Inflammatory macrophage (primary cell): Measurements from ENCODE around the gene GPR62.
A peak's percentile ranks its signal among the peaks of the same experiment; 100 is the strongest.

Experiments used
- DNase-seq, 2 donors: peaks; one replicate each; pipeline ENCODE4 v3.0.0-alpha.2; 2020 to 2022

GPR62 gene

DNA sequence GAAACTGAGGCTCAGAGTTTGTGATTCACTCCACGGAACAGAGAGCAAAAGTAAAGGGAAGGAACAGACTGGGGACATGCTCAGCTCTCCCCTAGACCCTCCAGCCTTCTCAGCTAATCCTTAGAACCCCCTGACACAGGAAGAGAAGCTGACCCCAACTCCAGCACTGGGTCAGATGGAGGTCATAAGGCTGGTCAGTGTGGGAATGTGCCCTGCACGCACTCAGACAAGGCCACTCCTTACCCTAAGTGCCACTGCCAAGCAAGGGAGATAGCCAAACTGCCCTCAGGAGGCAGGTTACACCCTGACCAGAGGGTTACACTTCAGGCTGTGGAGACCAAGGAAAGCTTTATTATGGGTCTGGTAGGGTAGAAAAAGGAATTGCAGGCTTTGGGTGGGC lies 39.3 kb downstream of the GPR62 start:
- DNase-seq, result no peak

DNA sequence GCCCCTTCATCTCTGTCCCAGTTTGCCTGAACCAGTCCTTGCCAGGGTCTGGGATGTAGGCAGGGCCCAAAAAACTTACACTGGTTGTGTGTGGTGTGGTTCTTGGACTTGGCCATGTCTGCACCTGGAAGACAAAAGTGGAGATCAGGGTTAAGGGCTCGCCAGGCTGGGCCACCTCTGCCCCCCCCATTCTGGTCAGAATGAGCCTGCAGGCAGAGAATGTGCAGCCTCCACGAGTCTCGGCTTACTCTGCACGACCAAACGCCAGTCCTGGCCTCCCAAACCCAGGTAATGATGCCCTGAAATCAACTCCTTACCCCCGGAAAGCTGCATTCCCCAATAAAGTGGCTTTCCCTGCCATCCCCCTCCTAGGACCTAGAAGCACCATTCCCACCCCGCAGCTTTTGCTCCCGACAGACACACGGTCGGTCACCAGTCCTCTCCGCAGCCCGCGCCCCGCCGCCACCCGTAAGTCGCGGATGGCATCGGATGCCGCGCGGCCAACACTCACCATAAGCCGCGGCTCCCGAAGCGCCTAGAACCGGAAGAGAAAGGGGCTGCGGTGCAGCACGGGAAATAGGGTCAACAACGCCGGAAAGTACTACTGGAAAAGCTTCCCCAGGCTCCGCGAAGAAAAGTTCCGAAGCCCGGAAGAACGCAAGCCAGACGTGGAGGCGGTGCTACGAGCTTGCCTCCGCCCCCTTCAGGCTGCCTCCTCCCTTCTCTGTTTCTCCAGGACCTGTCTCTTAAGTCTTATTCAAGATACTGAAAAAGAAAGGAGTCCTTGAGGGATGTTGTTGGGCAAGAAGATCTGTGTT lies 40.4 kb downstream of the GPR62 start, which contains the start of gene RPL29:
Gene RPL29, minus strand, starts transcription at position 550 of the 818 bp plus-strand sequence. Its CDS starts 434 bp downstream, at position 116.
- DNase-seq, result peak; percentile 96 to 97

DNA sequence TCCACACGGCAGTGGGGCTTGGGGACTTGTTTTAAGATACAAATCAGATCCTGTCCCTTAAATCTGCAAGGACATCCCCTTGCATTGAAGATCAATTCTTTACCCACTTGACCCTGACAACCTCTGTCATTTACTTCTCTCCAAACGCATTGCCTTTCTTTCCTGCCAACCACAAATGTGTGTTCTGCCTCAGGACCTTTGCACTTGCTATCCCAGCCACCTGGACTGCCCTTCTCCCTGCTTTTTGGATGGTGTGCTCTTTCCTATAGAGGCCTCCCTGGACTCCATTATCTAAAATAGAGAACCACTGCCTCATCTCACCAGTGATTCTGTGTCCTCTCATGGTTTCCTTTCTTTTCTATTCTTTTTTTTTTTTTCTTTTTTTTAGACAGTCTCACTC lies 42.0 kb downstream of the GPR62 start:
- no peak for DNase-seq

DNA sequence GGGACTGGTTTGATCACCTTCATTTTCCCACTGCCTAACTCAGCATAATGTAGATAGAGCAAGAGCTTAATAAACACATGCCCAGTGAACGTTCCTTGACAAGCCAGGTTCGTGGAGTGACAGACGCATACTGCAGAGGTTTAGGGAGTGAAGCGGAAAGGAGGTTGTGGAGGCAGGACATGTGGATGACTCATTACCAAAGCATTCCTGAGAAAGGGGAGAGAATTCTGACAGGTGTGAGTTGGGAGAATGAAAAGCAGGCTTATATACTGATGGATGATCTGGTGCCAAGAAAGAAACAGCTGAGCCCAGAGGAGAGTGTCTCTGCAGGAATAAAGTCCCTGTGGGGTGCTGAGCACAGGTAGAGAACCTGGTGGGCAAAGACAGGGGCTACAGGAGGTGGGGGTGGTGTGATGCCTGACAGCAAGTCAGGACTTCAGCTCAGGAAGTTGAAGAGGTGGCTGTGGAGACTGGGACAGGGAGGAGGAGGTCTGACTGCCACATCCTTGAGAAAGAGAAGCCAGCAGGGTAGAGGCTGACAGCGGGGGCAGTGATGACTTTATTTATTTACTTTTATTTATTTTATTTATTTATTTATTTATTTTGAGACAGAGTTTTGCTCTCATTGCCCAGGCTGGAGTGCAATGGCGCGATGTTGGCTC lies 42.9 kb downstream of the GPR62 start:
- no peak for DNase-seq

DNA sequence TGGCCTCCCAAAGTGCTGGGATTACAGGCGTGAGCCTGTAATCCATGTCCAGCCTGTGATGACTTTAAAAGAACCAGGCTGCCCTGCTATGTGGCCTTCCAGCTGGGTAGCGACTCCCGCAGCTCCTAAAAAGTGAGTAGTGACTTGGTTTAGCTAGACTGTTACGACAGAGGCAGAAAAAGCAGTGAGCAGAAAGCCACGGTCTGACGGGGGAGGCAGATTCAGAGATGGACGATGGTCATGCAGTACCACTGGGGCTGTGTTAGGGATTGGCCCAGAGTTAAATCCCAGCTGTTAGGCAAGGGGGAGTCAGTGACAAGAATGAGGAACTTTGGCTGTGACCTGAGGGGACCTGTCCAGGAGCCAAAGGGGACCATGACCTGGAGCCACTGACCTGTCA lies 43.6 kb downstream of the GPR62 start:
- DNase-seq, result no peak

DNA sequence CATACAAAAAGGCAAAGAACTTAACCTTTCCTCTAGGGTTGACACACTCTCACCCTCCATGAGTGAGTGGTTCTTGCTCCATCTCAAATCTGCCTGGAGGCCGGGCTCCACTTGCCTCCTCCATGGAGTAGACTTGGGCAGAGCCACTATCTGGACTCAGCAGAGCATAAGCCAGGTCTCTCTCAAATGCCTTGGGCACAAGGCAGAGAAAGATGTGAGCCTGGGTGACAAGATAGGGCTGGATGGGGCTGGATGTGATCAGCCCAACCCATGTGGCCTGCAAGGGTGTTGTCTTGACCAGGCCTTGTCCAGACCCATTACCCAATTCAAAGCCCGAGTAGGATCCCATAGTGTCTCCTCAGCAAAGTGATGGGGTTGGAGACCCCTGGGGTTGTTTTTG lies 44.7 kb downstream of the GPR62 start:
- DNase-seq, result no peak

DNA sequence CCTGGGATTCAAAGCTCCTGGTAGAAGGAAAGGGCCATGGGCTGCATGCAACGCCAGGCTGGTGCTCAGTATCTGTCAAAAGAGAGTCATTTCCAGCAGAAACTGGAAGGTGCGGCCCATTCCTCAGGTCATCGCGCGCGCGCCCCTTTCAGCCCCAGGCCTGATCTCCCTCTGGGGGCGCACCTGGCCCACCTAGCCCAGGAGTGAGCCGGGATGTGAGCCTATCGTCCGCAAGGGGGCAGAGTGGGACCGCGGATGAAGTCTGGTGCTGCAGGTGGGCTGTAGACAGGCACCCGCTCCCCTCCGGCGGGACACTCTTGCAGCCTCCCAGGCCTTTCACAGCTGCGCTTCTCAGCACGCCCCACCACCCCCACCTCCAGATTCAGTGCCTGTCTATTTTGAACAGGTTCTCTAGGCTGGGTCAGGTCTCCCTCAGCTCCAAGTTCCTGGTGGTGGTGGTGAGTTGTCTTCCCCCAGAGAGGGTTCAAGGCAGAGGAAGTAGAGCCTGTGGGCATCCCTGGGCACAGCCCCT lies 46.3 kb downstream of the GPR62 start:
- peak; percentile 40 to 54 for DNase-seq

DNA sequence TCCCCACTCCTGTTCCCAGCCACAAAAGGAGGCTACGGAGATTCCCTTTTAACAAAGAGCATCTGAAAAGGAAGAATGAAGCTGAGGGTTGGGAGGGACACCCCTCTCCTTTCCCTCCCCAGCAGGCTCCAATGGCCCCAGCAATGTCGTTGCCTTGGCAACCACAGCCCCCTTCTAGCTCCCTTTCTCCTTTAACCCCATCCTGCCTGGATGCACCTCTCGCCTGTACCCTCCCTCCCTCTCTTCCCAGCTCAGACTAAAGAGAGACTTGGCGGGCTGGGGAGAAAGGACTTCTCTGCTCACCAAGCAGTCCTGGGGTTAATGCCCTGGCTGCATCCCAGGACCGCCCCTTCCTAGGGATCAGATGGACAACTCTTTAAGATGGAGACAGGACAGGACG lies 47.6 kb downstream of the GPR62 start:
- DNase-seq, result no peak

DNA sequence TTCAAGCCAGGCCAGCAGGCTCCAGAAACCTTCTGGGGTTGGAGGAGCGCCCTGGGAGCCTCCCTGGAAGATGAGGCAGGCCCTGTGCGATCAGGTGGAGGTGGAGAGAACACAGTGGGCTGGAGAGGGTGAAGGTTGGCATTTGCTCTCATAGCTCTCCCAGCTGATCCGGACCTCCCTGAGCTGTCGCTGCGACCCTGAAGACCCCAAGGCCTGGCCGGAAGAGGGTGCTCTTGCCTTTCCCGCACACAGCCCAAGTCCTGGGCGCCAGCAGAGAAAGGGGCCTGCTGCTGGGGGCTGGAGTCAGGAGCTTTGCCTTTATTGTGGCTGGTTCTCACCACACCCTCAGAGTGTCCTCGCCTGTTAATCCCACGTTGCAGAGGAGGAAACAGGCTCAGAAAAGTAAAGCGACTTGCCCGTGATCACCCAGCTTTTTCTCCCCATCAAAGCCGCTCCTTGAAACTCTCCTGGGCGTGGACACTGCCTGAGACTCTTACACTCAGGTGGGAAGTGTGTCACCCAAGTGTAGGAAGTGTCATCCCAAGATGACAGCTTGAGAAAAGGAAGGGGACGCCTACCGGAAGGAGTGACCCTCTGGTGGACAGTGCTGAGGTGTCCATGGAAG lies 49.1 kb downstream of the GPR62 start:
- no peak for DNase-seq

DNA sequence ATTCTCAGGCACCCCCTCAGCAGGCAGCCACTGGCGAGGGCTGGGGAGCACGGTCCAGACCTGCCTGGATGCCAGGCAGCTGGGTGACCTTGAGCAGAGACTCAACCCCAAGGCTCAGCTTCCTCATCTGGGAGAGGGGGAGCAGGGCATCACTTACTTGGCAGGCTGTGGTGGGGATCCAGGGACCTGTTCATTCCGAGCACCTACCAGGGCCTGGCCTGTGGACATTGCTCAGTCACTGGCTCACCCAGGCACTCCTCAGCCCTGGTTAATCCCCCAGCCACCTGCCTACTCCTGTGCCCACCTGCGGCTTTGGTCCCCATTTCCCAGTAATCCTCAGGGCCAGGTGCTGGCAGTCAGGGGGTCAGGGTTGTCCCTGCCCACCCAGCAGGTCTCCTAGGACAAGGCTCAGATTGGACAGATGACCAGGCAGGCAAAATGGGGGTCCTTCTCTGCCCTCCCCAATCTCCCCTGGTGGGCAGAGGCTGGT lies 49.8 kb downstream of the GPR62 start:
- no peak for DNase-seq

DNA sequence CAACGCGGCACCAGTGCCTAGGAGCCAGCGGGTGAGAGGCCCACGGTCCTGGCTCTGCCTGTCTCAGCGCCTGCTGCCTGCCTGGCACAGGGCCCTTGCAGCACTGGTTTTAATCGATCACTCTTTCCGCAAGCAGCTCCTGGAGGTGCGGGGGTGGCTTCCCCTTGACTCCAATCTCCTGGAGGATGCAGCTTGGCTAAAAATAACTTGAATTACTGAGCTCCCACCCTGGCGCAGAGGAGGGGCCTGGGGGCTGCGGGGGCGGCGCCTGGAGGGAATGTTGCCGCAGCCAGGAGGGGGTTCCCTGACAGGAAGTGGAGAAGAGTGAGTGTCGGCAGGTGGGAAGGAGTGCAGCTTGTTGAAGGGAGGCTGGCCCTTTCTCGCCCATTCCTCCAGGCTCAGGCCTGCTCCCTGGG lies 50.4 kb downstream of the GPR62 start:
- DNase-seq, result peak in 1 of 2 donors; percentile 15

DNA sequence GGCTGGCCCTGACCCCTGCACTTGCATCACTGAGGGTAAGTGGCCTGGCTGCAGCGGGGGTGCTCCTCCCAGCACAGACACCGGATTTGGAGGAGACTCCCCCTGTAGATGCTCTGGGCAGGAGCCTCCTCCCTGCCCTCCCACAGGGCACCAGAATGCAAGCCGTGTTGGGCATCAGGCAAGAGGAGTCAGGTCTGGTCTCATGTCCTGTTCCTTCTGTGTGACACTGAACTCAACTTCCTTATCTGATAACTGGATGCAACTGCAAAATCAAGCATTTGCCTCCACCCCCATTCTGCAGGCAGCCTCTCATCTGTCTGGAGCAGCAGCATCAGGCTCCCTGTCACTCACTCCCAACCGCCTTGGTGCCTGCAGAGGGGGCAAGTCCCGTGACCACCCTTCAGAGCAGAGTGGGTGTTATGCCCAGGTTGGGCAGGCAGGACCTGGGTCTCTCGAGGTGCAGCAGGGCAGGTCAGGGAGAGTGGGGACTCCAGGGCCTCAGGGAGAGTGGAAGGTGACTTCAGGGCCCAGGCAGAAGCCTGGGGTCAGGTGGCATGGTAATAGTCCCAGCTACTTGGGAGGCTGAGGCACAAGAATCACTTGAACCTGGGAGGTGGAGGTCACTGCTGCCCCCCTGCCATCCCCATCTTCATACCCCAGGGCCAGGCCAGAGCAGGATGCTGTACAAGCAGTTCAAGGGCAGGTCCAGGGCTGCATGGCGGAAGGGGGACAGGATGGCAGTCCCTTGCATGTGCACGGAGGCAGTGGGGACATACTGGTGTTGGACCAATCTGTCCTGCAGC lies 51.0 kb downstream of the GPR62 start:
- DNase-seq, result peak; percentile 51 to 82

DNA sequence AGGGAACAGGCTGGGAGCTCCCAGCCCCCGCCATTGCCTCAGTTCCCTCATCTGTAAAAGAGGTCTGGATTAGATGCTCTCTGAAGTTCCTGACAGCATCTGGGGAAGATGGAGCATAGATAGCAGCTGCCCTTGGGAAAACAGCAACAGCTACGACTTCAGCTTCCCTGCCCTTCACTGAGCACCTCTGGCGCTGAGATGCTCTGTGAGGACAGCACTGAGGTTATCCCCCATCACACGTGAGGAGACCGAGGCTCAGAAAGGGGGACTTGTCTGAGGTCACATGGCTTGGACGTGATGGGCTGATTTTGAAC lies 51.6 kb downstream of the GPR62 start:
- no peak for DNase-seq
